IMR-90 (cell line): ENCODE measurements around the gene KCNJ16. TPM values are rescaled to one million over a fixed set of nuclear protein-coding genes. Genes with fewer than 3 reads are reported as not detected.
A peak's percentile ranks its signal among the peaks of the same experiment; 100 is the strongest.

Experiments
- ATAC-seq: fragments of 200-7000 bp; cut with Tn5 transposase; 2 replicates; pipeline ENCODE4 v1.9.1; 2020; ENCODE audit warnings: low read depth, mild to moderate bottlenecking, moderate library complexity
- BruUV-seq: library from RNA; stranded (reverse); fragments of 400-500 nt; replicated peaks from 2 replicates; lab custom pipeline; 2021; lab: Mats Ljungman, UMichigan
- CTCF ChIA-PET: fragments of 300-600 bp; formaldehyde crosslinking; extraction: SDS; loops from one replicate; lab custom pipeline; 2021; ENCODE audit warnings: antibody characterized with exemption; lab: Yijun Ruan, JAX
- POLR2A ChIA-PET: fragments of 300-600 bp; sonication (Branson Sonifier 250); formaldehyde crosslinking; loops from one replicate; lab custom pipeline; 2022; ENCODE audit warnings: antibody characterized with exemption; ENCODE audit not compliant: unreplicated experiment; lab: Charles Lee
- DNase-seq: peaks from one replicate; pipeline ENCODE4 v3.0.0; 2013
- H2AFZ ChIP-seq: replicated peaks from 2 replicates; pipeline ENCODE3; 2013; ENCODE audit warnings: low read length, mild to moderate bottlenecking; ENCODE audit not compliant: poor library complexity
- H2AK5ac ChIP-seq: 2 replicates; pipeline ENCODE4 v1.6.1; 2013; ENCODE audit warnings: low read depth, low read length, inconsistent platforms
- H2AK9ac ChIP-seq: replicated peaks from 2 replicates; pipeline ENCODE3; 2013; ENCODE audit warnings: mild to moderate bottlenecking, low read depth, low read length, moderate library complexity; ENCODE audit not compliant: poor library complexity
- H2BK120ac ChIP-seq: 2 replicates; pipeline ENCODE4 v1.6.1; 2013; ENCODE audit warnings: low read depth, low read length, inconsistent platforms
- H2BK15ac ChIP-seq: 3 replicates; pipeline ENCODE4 v1.6.1; 2013; ENCODE audit warnings: low read depth, low read length, inconsistent platforms
- H2BK20ac ChIP-seq: 2 replicates; pipeline ENCODE4 v1.6.1; 2013; ENCODE audit warnings: low read depth, mild to moderate bottlenecking, inconsistent platforms, low read length, moderate library complexity
- H2BK5ac ChIP-seq: 2 replicates; pipeline ENCODE4 v1.6.1; 2013; ENCODE audit warnings: mild to moderate bottlenecking, low read depth, low read length, inconsistent platforms; ENCODE audit not compliant: poor library complexity, severe bottlenecking
- H3K14ac ChIP-seq: replicated peaks from 2 replicates; pipeline ENCODE4 v1.6.1; 2013; ENCODE audit warnings: low read depth, low read length, inconsistent platforms
- H3K18ac ChIP-seq: 2 replicates; pipeline ENCODE4 v1.6.1; 2013; ENCODE audit warnings: low read depth, low read length, control low read depth
- H3K23ac ChIP-seq: 2 replicates; pipeline ENCODE4 v1.6.1; 2013; ENCODE audit warnings: low read depth, low read length, inconsistent platforms
- H3K27ac ChIP-seq: 2 replicates; pipeline ENCODE4 v1.5.1; 2013; ENCODE audit warnings: mild to moderate bottlenecking, control low read depth, low read length; ENCODE audit not compliant: insufficient read depth
- H3K27me3 ChIP-seq: 2 replicates; pipeline ENCODE4 v1.6.1; 2013; ENCODE audit warnings: low read length; ENCODE audit not compliant: control insufficient read depth, insufficient read depth
- H3K36me3 ChIP-seq: 2 replicates; pipeline ENCODE4 v1.6.1; 2013; ENCODE audit warnings: low read length, mixed read lengths; ENCODE audit not compliant: control insufficient read depth, insufficient read depth
- H3K4ac ChIP-seq: 2 replicates; pipeline ENCODE4 v1.6.1; 2013; ENCODE audit warnings: low read depth, low read length, inconsistent platforms
- H3K4me1 ChIP-seq: 2 replicates; pipeline ENCODE4 v1.6.1; 2013; ENCODE audit warnings: low read length, mixed read lengths; ENCODE audit not compliant: control insufficient read depth, insufficient read depth
- H3K4me2 ChIP-seq: 2 replicates; pipeline ENCODE4 v1.6.1; 2013; ENCODE audit warnings: low read depth, mild to moderate bottlenecking, control low read depth, low read length, moderate library complexity
- H3K4me3 ChIP-seq: 2 replicates; pipeline ENCODE4 v1.5.1; 2013; ENCODE audit warnings: low read depth, mild to moderate bottlenecking, control low read depth, low read length, moderate library complexity; ENCODE audit not compliant: insufficient read depth
- H3K56ac ChIP-seq: 2 replicates; pipeline ENCODE4 v1.6.1; 2013; ENCODE audit warnings: low read length, inconsistent platforms; ENCODE audit not compliant: insufficient read depth; ENCODE audit errors: extremely low read depth
- H3K79me1 ChIP-seq, 2 experiments: 2 replicates each; pipeline ENCODE4 v1.6.1; 2013; ENCODE audit warnings: low read length in 2 of 2, inconsistent platforms in 1 of 2, low read depth in 1 of 2
- H3K9ac ChIP-seq: 2 replicates; pipeline ENCODE4 v1.6.1; 2013; ENCODE audit warnings: low read depth, low read length, control low read depth
- H3K9me1 ChIP-seq: 2 replicates; pipeline ENCODE4 v1.6.1; 2013; ENCODE audit warnings: low read length, inconsistent platforms; ENCODE audit not compliant: insufficient read depth
- H3K9me3 ChIP-seq: 2 replicates; pipeline ENCODE4 v1.6.1; 2013; ENCODE audit warnings: low read length; ENCODE audit not compliant: control insufficient read depth, insufficient read depth
- H4K20me1 ChIP-seq: 2 replicates; pipeline ENCODE4 v1.6.1; 2013; ENCODE audit warnings: low read length, inconsistent platforms; ENCODE audit not compliant: insufficient read depth
- H4K5ac ChIP-seq: 2 replicates; pipeline ENCODE4 v1.6.1; 2013; ENCODE audit warnings: mild to moderate bottlenecking, low read depth, low read length, control low read depth
- H4K8ac ChIP-seq, 2 experiments: 2 replicates each; pipeline ENCODE4 v1.6.1; 2013; ENCODE audit warnings: low read depth in 2 of 2, low read length in 2 of 2, control low read depth in 1 of 2, inconsistent platforms in 1 of 2
- H4K91ac ChIP-seq: 2 replicates; pipeline ENCODE4 v1.6.1; 2013; ENCODE audit warnings: low read depth, low read length, inconsistent platforms; ENCODE audit not compliant: insufficient read depth
- BHLHE40 ChIP-seq: fragments of 150-350 bp; IDR thresholded peaks from 2 replicates; pipeline ENCODE4 v1.6.1; 2016; ENCODE audit warnings: mild to moderate bottlenecking, low read depth, low read length
- CEBPB ChIP-seq: IDR thresholded peaks from 2 replicates; pipeline ENCODE4 v1.6.1; 2012; ENCODE audit warnings: low read depth, low read length, improper control_type of control experiment
- CHD1 ChIP-seq: IDR thresholded peaks from 2 replicates; pipeline ENCODE4 v1.6.1; 2012; ENCODE audit warnings: low read depth, low read length, improper control_type of control experiment
- CTCF ChIP-seq: conservative IDR thresholded peaks from 2 replicates; pipeline ENCODE4 v1.5.1; 2012; ENCODE audit warnings: mild to moderate bottlenecking, low read depth, low read length, improper control_type of control experiment
- ELK1 ChIP-seq: fragments of 150-350 bp; IDR thresholded peaks from 2 replicates; pipeline ENCODE4 v1.6.1; 2016; ENCODE audit warnings: low read depth, mild to moderate bottlenecking, low read length, moderate library complexity, borderline replicate concordance
- FOS ChIP-seq: fragments of 150-350 bp; IDR thresholded peaks from 2 replicates; pipeline ENCODE4 v1.6.1; 2016; ENCODE audit warnings: low read depth, low read length
- MAFK ChIP-seq: IDR thresholded peaks from 2 replicates; pipeline ENCODE4 v1.6.1; 2012; ENCODE audit warnings: low read depth, low read length, improper control_type of control experiment
- MAZ ChIP-seq: IDR thresholded peaks from 2 replicates; pipeline ENCODE4 v1.6.1; 2012; ENCODE audit warnings: low read depth, mild to moderate bottlenecking, low read length, improper control_type of control experiment, moderate library complexity, borderline replicate concordance
- MXI1 ChIP-seq: IDR thresholded peaks from 2 replicates; pipeline ENCODE4 v1.6.1; 2012; ENCODE audit warnings: low read depth, mild to moderate bottlenecking, low read length, moderate library complexity, borderline replicate concordance
- NFE2L2 ChIP-seq: fragments of 150-350 bp; IDR thresholded peaks from 2 replicates; pipeline ENCODE4 v1.6.1; 2016; ENCODE audit warnings: low read depth, mild to moderate bottlenecking, low read length
- POLR2A ChIP-seq: IDR thresholded peaks from 2 replicates; pipeline ENCODE4 v1.6.1; 2012; ENCODE audit warnings: mild to moderate bottlenecking, low read depth, low read length
- RAD21 ChIP-seq: IDR thresholded peaks from 2 replicates; pipeline ENCODE4 v1.6.1; 2012; ENCODE audit warnings: low read length, improper control_type of control experiment
- RFX5 ChIP-seq: IDR thresholded peaks from 2 replicates; pipeline ENCODE4 v1.8.0; 2012; ENCODE audit warnings: low read depth, mild to moderate bottlenecking, low read length, moderate library complexity
- SMC3 ChIP-seq: fragments of 150-350 bp; IDR thresholded peaks from 2 replicates; pipeline ENCODE4 v1.6.1; 2016; ENCODE audit warnings: low read depth, mild to moderate bottlenecking, antibody characterized with exemption, low read length, moderate library complexity
- USF2 ChIP-seq: fragments of 150-350 bp; IDR thresholded peaks from 2 replicates; pipeline ENCODE4 v1.6.1; 2017; ENCODE audit warnings: mild to moderate bottlenecking, antibody characterized with exemption, low read length, low read depth
- WGBS, 2 experiments: methylation state at CpG; one replicate each; pipeline versions ENCODE4 v1.1.5 to v1.1.7; 2013; ENCODE audit warnings: missing lambda C conversion rate in 2 of 2; ENCODE audit not compliant: insufficient read length in 1 of 2; ENCODE audit errors: extremely low coverage in 2 of 2; 5-methylcytosine and 5-hydroxymethylcytosine counted together
- dilution Hi-C: fragments of 300-500 bp; cut with HindIII; formaldehyde crosslinking; loops from one replicate; pipeline ENCODE4 v1.14.3; 2018; ENCODE audit warnings: low sequenced_read_pairs; ENCODE audit not compliant: unreplicated experiment
- in situ Hi-C: fragments of 300-500 bp; cut with MboI; formaldehyde crosslinking; loops from 3 replicates; pipeline ENCODE4 v1.14.3; 2019; ENCODE audit warnings: low sequenced_read_pairs, inconsistent platforms, mixed read lengths
- intact Hi-C: fragments of 100-400 bp; cut with micrococcal nuclease; formaldehyde crosslinking; loops from 2 replicates; pipeline ENCODE4 v1.10.0; 2022
- polyA plus RNA-seq, 3 experiments: library from polyadenylated mRNA; depleted of rRNA; stranded (reverse); fragments of >200 nt; gene quantifications; 2 replicates each; pipeline ENCODE4 v1.2.3, GENCODE V29; 2012; ENCODE audit warnings: low replicate concordance in 1 of 3
- total RNA-seq: library from RNA; depleted of rRNA; stranded (reverse); fragments of >200 nt; gene quantifications from 2 replicates; pipeline ENCODE4 v1.2.3, GENCODE V29; 2012

Gene KCNJ16
- total and polyA plus RNA-seq, 2 of the 4 experiments (the other 2 are of a cell fraction), result not detected

- ATAC-seq (no peak), DNase-seq (peak; percentile 55)
- Histone ChIP-seq H3K23ac (no peak overlapping the region), H2BK120ac (no peak overlapping the region), H3K9ac (no peak overlapping the region), H3K14ac (no peak overlapping the region), H3K4me1 (no peaks in the 10 kb centered on the region), H3K27ac (no peak overlapping the region), H4K20me1 (no peaks in the 10 kb centered on the region), H3K18ac (no peak overlapping the region), H2AK9ac (no peak overlapping the region), H3K9me1 (no peaks in the 10 kb centered on the region), H2AFZ (no peak overlapping the region), H3K4ac (no peak overlapping the region), H3K36me3 (no peaks in the 10 kb centered on the region), H2BK15ac (no peak overlapping the region), H4K8ac (no peak overlapping the region), H4K91ac (no peak overlapping the region), H3K4me3 (no peak overlapping the region), H2BK5ac (no peak overlapping the region), H3K9me3 (no peaks in the 10 kb centered on the region), H3K79me1 (no peaks in the 10 kb centered on the region), H3K4me2 (no peak overlapping the region), H3K27me3 (no peaks in the 10 kb centered on the region; the same call in 1 of the 2 replicates), H3K56ac (no peak overlapping the region), H2BK20ac (no peak overlapping the region), H4K5ac (no peak overlapping the region), H2AK5ac (no peak overlapping the region)
- in situ Hi-C loops (no loop called here), dilution Hi-C loops (no loop called here), intact Hi-C loops (no loop called here)
- no CpG with 5 or more reads among the region's 7 CpGs for WGBS, 2 experiments
- CTCF ChIA-PET, result interaction anchor here (0.6 to 1.2 kb wide), 2 partner anchors 11 to 572 kb away, joined by 3 to 5 read pairs; no protein-coding TSS in a partner anchor
- BruUV-seq, result no TSS peak
- POLR2A ChIA-PET, result no interaction called here
- TF ChIP-seq NFE2L2 (no peak), USF2 (no peak), RFX5 (no peak), FOS (no peak), MAZ (no peak), CHD1 (no peak), MAFK (no peak), ELK1 (no peak), SMC3 (no peak), POLR2A (no peak), BHLHE40 (no peak), MXI1 (no peak), CEBPB (no peak), RAD21 (no peak), CTCF (no peak)
These were observed 5.7 kb downstream of the KCNJ16 start for GRCh38 chr17:70080541-70081347.
